NOMO-1 treated with DMSO at 0.1 percent for 48 hours (cell line): ENCODE data around the gene TUBA4B.

Experiments
- DNase-seq: peaks from one replicate; lab custom pipeline; 2025; ENCODE audit not compliant: unreplicated experiment; lab: John Stamatoyannopoulos, UW

Gene TUBA4B

GRCh38 chr2:219314804-219315468, 61.9 kb downstream of the TUBA4B start:
- no peak for DNase-seq
